GM18867 (cell line): ENCODE measurements around the gene SRF.

Experiments
- ATAC-seq: cut with Tn5 transposase; IDR thresholded peaks from one replicate; pipeline ENCODE4 v1.9.1; 2021; ENCODE audit warnings: mild to moderate bottlenecking, moderate library complexity; ENCODE audit not compliant: unreplicated experiment

The SRF gene

GRCh38 chr6:43146709-43147688, 24.1 kb upstream of the SRF start:
- no peak for ATAC-seq

GRCh38 chr6:43147691-43148477, 23.2 kb upstream of the SRF start:
- no peak for ATAC-seq

GRCh38 chr6:43149265-43149664, 21.8 kb upstream of the SRF start:
- ATAC-seq, result no peak

- no peak for ATAC-seq
Observed at GRCh38 chr6:43150051-43150751, 20.9 kb upstream of the SRF start.

- ATAC-seq, result no peak
Observed at GRCh38 chr6:43159599-43159998, 11.5 kb upstream of the SRF start.

GRCh38 chr6:43163899-43164298, 7.2 kb upstream of the SRF start:
- ATAC-seq, result no peak

GRCh38 chr6:43170417-43170930, 595 bp upstream of the SRF start:
- ATAC-seq, result no peak

- no peak for ATAC-seq
Observed at GRCh38 chr6:43171707-43172103, 636 bp downstream of the SRF start.

GRCh38 chr6:43172104-43173007, 1.3 kb downstream of the SRF start:
- ATAC-seq, result no peak

- ATAC-seq, result no peak
Observed at GRCh38 chr6:43173591-43174262, 2.7 kb downstream of the SRF start.

GRCh38 chr6:43174263-43175112, 3.4 kb downstream of the SRF start:
- ATAC-seq, result peak; percentile 66

- ATAC-seq, result no peak
Observed at GRCh38 chr6:43175676-43176422, 4.8 kb downstream of the SRF start.

GRCh38 chr6:43176423-43176786, 5.3 kb downstream of the SRF start:
- ATAC-seq, result no peak

GRCh38 chr6:43178150-43178549, 7.1 kb downstream of the SRF start:
- ATAC-seq, result no peak

- ATAC-seq, result no peak
Observed at GRCh38 chr6:43178951-43179830, 8.1 kb downstream of the SRF start.

GRCh38 chr6:43180058-43180457, 9.0 kb downstream of the SRF start:
- ATAC-seq, result no peak

GRCh38 chr6:43180985-43181384, 9.9 kb downstream of the SRF start:
- ATAC-seq, result no peak
